Astrocyte (in vitro differentiated cells and primary cell): ENCODE results near the gene WASF2. TPM values are rescaled to one million over a fixed set of nuclear protein-coding genes. Genes with fewer than 3 reads are reported as not detected.
A peak's percentile ranks its signal among the peaks of the same experiment; 100 is the strongest.

Source experiments
- DNase-seq: peaks from one replicate; pipeline ENCODE4 v3.0.0-alpha.2; 2010; ENCODE audit warnings: low read depth
- FAIRE-seq: peaks from 2 replicates; lab custom pipeline; 2011; peaks lifted over from hg19 to GRCh38; lab: Jason Lieb, UNC
- H2AFZ ChIP-seq: 2 replicates; pipeline ENCODE4 v1.6.0; 2012; ENCODE audit warnings: low read depth, low read length, inconsistent platforms
- H3K27ac ChIP-seq: 2 replicates; pipeline ENCODE4 v1.5.1; 2011; ENCODE audit warnings: low read depth, low read length, inconsistent platforms
- H3K27me3 ChIP-seq: 2 replicates; pipeline ENCODE4 v1.6.0; 2011; ENCODE audit warnings: low read length, inconsistent platforms; ENCODE audit not compliant: insufficient read depth
- H3K36me3 ChIP-seq: 2 replicates; pipeline ENCODE4 v1.5.1; 2011; ENCODE audit warnings: low read length, inconsistent platforms; ENCODE audit not compliant: insufficient read depth
- H3K4me1 ChIP-seq: 2 replicates; pipeline ENCODE4 v1.5.1; 2011; ENCODE audit warnings: low read length, inconsistent platforms; ENCODE audit not compliant: insufficient read depth
- H3K4me2 ChIP-seq: 2 replicates; pipeline ENCODE4 v1.6.0; 2012; ENCODE audit warnings: low read length, inconsistent platforms
- H3K4me3 ChIP-seq: 2 replicates; pipeline ENCODE4 v1.5.1; 2011; ENCODE audit warnings: low read depth, mild to moderate bottlenecking, low read length, inconsistent platforms; ENCODE audit not compliant: insufficient read depth
- H3K79me2 ChIP-seq: 2 replicates; pipeline ENCODE4 v1.6.0; 2012; ENCODE audit warnings: mild to moderate bottlenecking, low read length, inconsistent platforms; ENCODE audit not compliant: insufficient read depth
- H3K9ac ChIP-seq: 2 replicates; pipeline ENCODE4 v1.6.0; 2012; ENCODE audit warnings: mild to moderate bottlenecking, low read length, inconsistent platforms
- H3K9me3 ChIP-seq: 2 replicates; pipeline ENCODE4 v1.5.1; 2012; ENCODE audit warnings: low read depth, mild to moderate bottlenecking, low read length, inconsistent platforms; ENCODE audit not compliant: insufficient read depth
- H4K20me1 ChIP-seq: 2 replicates; pipeline ENCODE4 v1.6.0; 2012; ENCODE audit warnings: low read length, inconsistent platforms; ENCODE audit not compliant: insufficient read depth
- H3K27ac Mint-ChIP-seq: one replicate; pipeline ENCODE4 v1.8.0; 2021; ENCODE audit warnings: mild to moderate bottlenecking, mixed read lengths; ENCODE audit not compliant: unreplicated experiment
- H3K27me3 Mint-ChIP-seq: one replicate; pipeline ENCODE4 v1.8.0; 2021; ENCODE audit warnings: low read depth, mixed read lengths; ENCODE audit not compliant: unreplicated experiment
- H3K36me3 Mint-ChIP-seq: one replicate; pipeline ENCODE4 v1.8.0; 2021; ENCODE audit warnings: low read depth, mixed read lengths; ENCODE audit not compliant: unreplicated experiment
- H3K4me1 Mint-ChIP-seq: one replicate; pipeline ENCODE4 v1.8.0; 2021; ENCODE audit warnings: low read depth, mixed read lengths; ENCODE audit not compliant: unreplicated experiment
- H3K4me3 Mint-ChIP-seq: one replicate; pipeline ENCODE4 v1.8.0; 2021; ENCODE audit warnings: mild to moderate bottlenecking, moderate library complexity, mixed read lengths; ENCODE audit not compliant: unreplicated experiment
- H3K9me3 Mint-ChIP-seq: one replicate; pipeline ENCODE4 v1.8.0; 2021; ENCODE audit warnings: mild to moderate bottlenecking, mixed read lengths; ENCODE audit not compliant: unreplicated experiment
- CTCF ChIP-seq: IDR thresholded peaks from 2 replicates; pipeline ENCODE4 v1.5.1; 2011; ENCODE audit warnings: low read depth, mild to moderate bottlenecking, inconsistent platforms, low read length, moderate library complexity; ENCODE audit not compliant: insufficient read depth
- EZH2 ChIP-seq: IDR thresholded peaks from 2 replicates; pipeline ENCODE4 v1.6.1; 2012; ENCODE audit warnings: mild to moderate bottlenecking, low read length, inconsistent platforms; ENCODE audit not compliant: insufficient read depth
- total RNA-seq: library from RNA; stranded (reverse); gene quantifications from 2 replicates; pipeline ENCODE4 v1.2.1, GENCODE V29; 2021

Gene WASF2
- total RNA-seq, 1 donor from 2014 or later: 86.9 TPM

- peaks cover 27% of the 10 kb centered on the region for H4K20me1 ChIP-seq
- Mint-ChIP-seq H3K36me3 (peaks cover 22% of the 10 kb centered on the region), H3K4me3 (no peak overlapping the region), H3K9me3 (peaks cover 3% of the 10 kb centered on the region), H3K4me1 (peaks cover 32% of the 10 kb centered on the region), H3K27ac (peak overlapping the region; percentile 78), H3K27me3 (no peaks in the 10 kb centered on the region)
- no peak overlapping the region for H2AFZ ChIP-seq
- H3K4me2 ChIP-seq: no peak overlapping the region
- H3K9me3 ChIP-seq: no peaks in the 10 kb centered on the region
- peaks cover 4% of the 10 kb centered on the region for H3K36me3 ChIP-seq
- DNase-seq (no peak), FAIRE-seq (no peak)
- H3K9ac ChIP-seq: no peak overlapping the region
- H3K4me3 ChIP-seq: no peak overlapping the region
- TF ChIP-seq EZH2: no peak
- no peak for TF ChIP-seq CTCF
- H3K27me3 ChIP-seq: peaks cover 3% of the 10 kb centered on the region
- H3K27ac ChIP-seq: no peak overlapping the region
- H3K4me1 ChIP-seq: peaks cover 30% of the 10 kb centered on the region
- peaks cover 13% of the 10 kb centered on the region for H3K79me2 ChIP-seq
These were observed 42.2 kb upstream of the WASF2 start for GRCh38 chr1:27531959-27532685.

- FAIRE-seq: no peak
- DNase-seq: no peak
- Histone ChIP-seq H3K36me3 (peaks cover 4% of the 10 kb centered on the region), H3K9me3 (no peaks in the 10 kb centered on the region), H3K4me1 (peaks cover 16% of the 10 kb centered on the region), H3K4me2 (no peak overlapping the region), H3K27me3 (peaks cover 3% of the 10 kb centered on the region), H2AFZ (no peak overlapping the region), H3K79me2 (no peaks in the 10 kb centered on the region), H3K4me3 (no peak overlapping the region), H3K9ac (no peak overlapping the region), H3K27ac (no peak overlapping the region), H4K20me1 (peaks cover 10% of the 10 kb centered on the region)
- peaks cover 31% of the 10 kb centered on the region for H3K4me1 Mint-ChIP-seq
- H3K27ac Mint-ChIP-seq: peak overlapping the region; percentile 75
- H3K4me3 Mint-ChIP-seq: no peak overlapping the region
- no peak for TF ChIP-seq EZH2
- no peak for TF ChIP-seq CTCF
- no peaks in the 10 kb centered on the region for H3K27me3 Mint-ChIP-seq
- peaks cover 3% of the 10 kb centered on the region for H3K9me3 Mint-ChIP-seq
- peaks cover 21% of the 10 kb centered on the region for H3K36me3 Mint-ChIP-seq
These were observed 40.2 kb upstream of the WASF2 start for GRCh38 chr1:27530192-27530591.

GRCh38 chr1:27529704-27530018 is 39.7 kb upstream of the WASF2 start:
- Histone ChIP-seq H3K4me2 (no peak overlapping the region), H3K27me3 (peaks cover 3% of the 10 kb centered on the region), H3K27ac (no peak overlapping the region), H3K9ac (no peak overlapping the region), H3K9me3 (no peaks in the 10 kb centered on the region), H3K4me3 (no peak overlapping the region), H2AFZ (no peak overlapping the region), H4K20me1 (peaks cover 10% of the 10 kb centered on the region), H3K36me3 (no peaks in the 10 kb centered on the region), H3K79me2 (no peaks in the 10 kb centered on the region), H3K4me1 (peaks cover 17% of the 10 kb centered on the region)
- peak overlapping the region; percentile 71 for H3K4me3 Mint-ChIP-seq
- H3K27me3 Mint-ChIP-seq: no peaks in the 10 kb centered on the region
- DNase-seq (no peak), FAIRE-seq (no peak)
- peak overlapping the region; percentile 93 for H3K27ac Mint-ChIP-seq
- H3K36me3 Mint-ChIP-seq: peaks cover 21% of the 10 kb centered on the region
- H3K9me3 Mint-ChIP-seq: peaks cover 3% of the 10 kb centered on the region
- peaks cover 34% of the 10 kb centered on the region for H3K4me1 Mint-ChIP-seq
- TF ChIP-seq EZH2 (no peak), CTCF (no peak)
